Lower lobe of right lung (tissue), 2 donors: ENCODE results near the gene ZNF107. TPM values are rescaled to one million over a fixed set of nuclear protein-coding genes. Genes with fewer than 3 reads are reported as not detected.
"Not testable (repeated sequence)": the region's sequence is repeated elsewhere in the genome, so short reads cannot be mapped to it uniquely, and the experiment has no call there.

Experiments used
- ATAC-seq, 2 donors: fragments of 200-7000 bp; cut with Tn5 transposase; one replicate each; pipeline ENCODE4 v1.9.1; 2020 to 2022; ENCODE audit warnings: mild to moderate bottlenecking in 2 of 2, moderate library complexity in 2 of 2
- DNase-seq: peaks from one replicate; pipeline ENCODE4 v3.0.0-alpha.2; 2020
- H3K27ac ChIP-seq: fragments of 200-600 bp; one replicate; pipeline ENCODE4 v1.8.0; 2022
- H3K27me3 ChIP-seq: fragments of 200-600 bp; one replicate; pipeline ENCODE4 v1.8.0; 2022; ENCODE audit warnings: low read depth
- H3K36me3 ChIP-seq: fragments of 200-600 bp; one replicate; pipeline ENCODE4 v1.8.0; 2022; ENCODE audit warnings: mild to moderate bottlenecking
- H3K4me1 ChIP-seq: fragments of 200-600 bp; one replicate; pipeline ENCODE4 v1.8.0; 2022
- H3K4me3 ChIP-seq: fragments of 200-600 bp; one replicate; pipeline ENCODE4 v1.8.0; 2022; ENCODE audit warnings: mild to moderate bottlenecking
- H3K9me3 ChIP-seq: fragments of 200-600 bp; one replicate; pipeline ENCODE4 v1.8.0; 2022
- intact Hi-C: fragments of 100-400 bp; cut with DNase I; formaldehyde crosslinking; loops from one replicate; pipeline ENCODE4 v1.11.0; 2022
- total RNA-seq: library from RNA; stranded (reverse); fragmentation: NEBNext Ultra II Directional; extraction: Animal tissue kit (Norgen Biotek cat#: 25700); gene quantifications from one replicate; pipeline ENCODE4 v1.2.1, GENCODE V29; 2021
- TF ChIP-seq, protein P1 (sequence below): fragments of 200-600 bp; IDR thresholded peaks from one replicate; pipeline ENCODE4 v1.8.0; 2022; ENCODE audit warnings: antibody characterized with exemption, mild to moderate bottlenecking
- donor health status: DM: no; HTN: yes; CAD: no; lungs with severe emphysema.

ZNF107 gene
- total RNA-seq, 1 donor from 2014 or later = 4.3 TPM

DNA sequence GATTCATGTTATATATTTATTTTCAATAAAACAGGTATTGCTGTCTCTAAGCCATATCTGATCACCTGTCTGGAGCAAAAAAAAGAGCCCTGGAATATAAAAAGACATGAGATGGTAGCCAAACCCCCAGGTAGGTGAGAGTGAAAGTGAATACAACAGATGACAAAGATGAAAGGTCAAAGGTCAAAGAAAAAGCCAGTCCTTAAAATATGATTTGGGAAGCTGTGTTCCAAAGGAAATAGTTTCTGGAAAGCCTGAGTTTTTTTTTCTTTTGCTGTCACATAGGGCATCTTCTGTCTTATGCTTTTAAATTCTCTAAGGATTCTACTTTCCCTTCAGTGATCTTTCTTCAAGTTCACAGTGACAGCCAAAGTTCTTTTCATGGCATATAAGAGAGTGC is 25.9 kb downstream of the ZNF107 start:
- intact Hi-C loops = no loop called here
- no peak for ATAC-seq
- H3K4me3 ChIP-seq = no peak overlapping the region
- no peaks in the 10 kb centered on the region for H3K27me3 ChIP-seq
- H3K36me3 ChIP-seq = peaks cover 16% of the 10 kb centered on the region
- H3K27ac ChIP-seq = no peak overlapping the region
- TF ChIP-seq, protein P1, sequence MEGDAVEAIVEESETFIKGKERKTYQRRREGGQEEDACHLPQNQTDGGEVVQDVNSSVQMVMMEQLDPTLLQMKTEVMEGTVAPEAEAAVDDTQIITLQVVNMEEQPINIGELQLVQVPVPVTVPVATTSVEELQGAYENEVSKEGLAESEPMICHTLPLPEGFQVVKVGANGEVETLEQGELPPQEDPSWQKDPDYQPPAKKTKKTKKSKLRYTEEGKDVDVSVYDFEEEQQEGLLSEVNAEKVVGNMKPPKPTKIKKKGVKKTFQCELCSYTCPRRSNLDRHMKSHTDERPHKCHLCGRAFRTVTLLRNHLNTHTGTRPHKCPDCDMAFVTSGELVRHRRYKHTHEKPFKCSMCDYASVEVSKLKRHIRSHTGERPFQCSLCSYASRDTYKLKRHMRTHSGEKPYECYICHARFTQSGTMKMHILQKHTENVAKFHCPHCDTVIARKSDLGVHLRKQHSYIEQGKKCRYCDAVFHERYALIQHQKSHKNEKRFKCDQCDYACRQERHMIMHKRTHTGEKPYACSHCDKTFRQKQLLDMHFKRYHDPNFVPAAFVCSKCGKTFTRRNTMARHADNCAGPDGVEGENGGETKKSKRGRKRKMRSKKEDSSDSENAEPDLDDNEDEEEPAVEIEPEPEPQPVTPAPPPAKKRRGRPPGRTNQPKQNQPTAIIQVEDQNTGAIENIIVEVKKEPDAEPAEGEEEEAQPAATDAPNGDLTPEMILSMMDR = no peak
- H3K4me1 ChIP-seq = no peaks in the 10 kb centered on the region
- DNase-seq = no peak
- H3K9me3 ChIP-seq = peaks cover 10% of the 10 kb centered on the region

DNA sequence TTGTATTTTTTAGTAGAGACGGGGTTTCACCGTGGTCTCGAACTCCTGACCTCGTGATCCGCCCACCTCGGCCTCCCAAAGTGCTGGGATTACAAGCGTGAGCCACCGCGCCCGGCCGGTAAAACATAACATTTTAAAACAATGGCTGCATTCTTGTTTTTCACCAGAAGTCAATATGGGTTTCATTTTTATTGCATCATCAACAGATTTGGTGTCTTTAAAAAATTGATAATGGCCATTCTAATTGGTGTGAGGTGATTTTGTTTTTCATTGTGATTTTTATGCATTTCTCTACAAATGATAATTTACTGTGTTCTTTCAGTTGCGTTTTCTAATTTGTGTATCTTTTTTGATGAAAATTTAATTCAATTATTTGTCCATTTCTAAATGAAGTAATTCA is 31.9 kb downstream of the ZNF107 start:
- H3K9me3 ChIP-seq = peaks cover 34% of the 10 kb centered on the region
- intact Hi-C loops, H3K4me1 ChIP-seq, H3K27ac ChIP-seq, ATAC-seq, DNase-seq, H3K4me3 ChIP-seq, H3K27me3 ChIP-seq, H3K36me3 ChIP-seq: not testable (repeated sequence)

DNA sequence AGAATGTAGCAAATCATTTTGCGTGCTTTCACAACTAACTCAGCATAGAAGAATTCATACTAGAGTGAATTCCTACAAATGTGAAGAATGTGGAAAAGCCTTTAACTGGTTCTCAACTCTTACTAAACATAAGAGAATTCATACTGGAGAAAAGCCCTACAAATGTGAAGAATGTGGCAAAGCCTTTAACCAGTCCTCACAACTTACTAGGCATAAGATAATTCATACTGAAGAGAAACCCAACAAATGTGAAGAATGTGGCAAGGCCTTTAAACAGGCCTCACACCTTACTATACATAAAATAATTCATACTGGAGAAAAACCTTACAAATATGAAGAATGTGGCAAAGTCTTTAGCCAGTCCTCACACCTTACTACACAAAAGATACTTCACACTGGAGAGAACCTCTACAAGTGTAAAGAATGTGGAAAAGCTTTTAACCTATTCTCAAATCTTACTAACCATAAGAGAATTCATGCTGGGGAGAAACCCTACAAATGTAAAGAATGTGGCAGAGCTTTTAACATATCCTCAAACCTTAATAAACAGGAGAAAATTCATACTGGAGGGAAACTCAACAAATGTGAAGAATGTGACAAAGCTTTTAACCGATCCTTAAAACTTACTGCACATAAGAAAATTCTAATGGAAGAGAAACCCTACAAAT is 40.8 kb downstream of the ZNF107 start:
- no peak overlapping the region for H3K4me3 ChIP-seq
- no peak overlapping the region for H3K27ac ChIP-seq
- no peak for DNase-seq
- no peaks in the 10 kb centered on the region for H3K4me1 ChIP-seq
- no peaks in the 10 kb centered on the region for H3K36me3 ChIP-seq
- H3K9me3 ChIP-seq = peaks cover 96% of the 10 kb centered on the region
- intact Hi-C loops = no loop called here
- TF ChIP-seq, protein P1 = no peak
- no peaks in the 10 kb centered on the region for H3K27me3 ChIP-seq
- no peak for ATAC-seq

DNA sequence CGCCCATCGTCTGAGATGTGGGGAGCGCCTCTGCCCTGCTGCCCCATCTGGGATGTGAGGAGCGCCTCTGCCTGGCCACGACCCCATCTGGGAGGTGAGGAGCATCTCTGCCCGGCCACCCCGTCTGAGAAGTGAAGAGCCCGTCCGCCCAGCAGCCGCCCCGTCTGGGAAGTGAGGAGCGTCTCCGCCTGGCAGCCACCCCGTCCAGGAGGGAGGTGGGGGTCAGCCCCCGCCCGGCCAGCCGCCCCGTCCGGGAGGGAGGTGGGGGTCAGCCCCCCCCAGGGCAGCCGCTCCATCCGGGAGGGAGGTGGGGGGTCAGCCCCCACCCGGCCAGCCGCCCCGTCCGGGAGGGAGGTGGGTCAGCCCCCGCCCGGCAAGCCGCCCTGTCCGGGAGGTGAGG is 52.0 kb downstream of the ZNF107 start:
- H3K4me1 ChIP-seq, H3K27ac ChIP-seq, ATAC-seq, intact Hi-C loops, H3K36me3 ChIP-seq, H3K27me3 ChIP-seq, DNase-seq, H3K4me3 ChIP-seq: not testable (repeated sequence)
- H3K9me3 ChIP-seq = peaks cover 51% of the 10 kb centered on the region

- no peak for DNase-seq
- Histone ChIP-seq H3K27ac (no peak overlapping the region), H3K9me3 (peaks cover 13% of the 10 kb centered on the region), H3K4me1 (no peaks in the 10 kb centered on the region), H3K4me3 (no peak overlapping the region), H3K27me3 (no peaks in the 10 kb centered on the region), H3K36me3 (no peaks in the 10 kb centered on the region)
- no peak for ATAC-seq
- intact Hi-C loops = no loop called here
- TF ChIP-seq, protein P1 = no peak
Measured at GRCh38 chr7:64729089-64729848, 63.3 kb downstream of the ZNF107 start.

GRCh38 chr7:64733550-64734240 is 67.8 kb downstream of the ZNF107 start:
- no peaks in the 10 kb centered on the region for H3K27me3 ChIP-seq
- H3K9me3 ChIP-seq = peaks cover 13% of the 10 kb centered on the region
- intact Hi-C loops = no loop called here
- no peak overlapping the region for H3K27ac ChIP-seq
- no peaks in the 10 kb centered on the region for H3K36me3 ChIP-seq
- DNase-seq = no peak
- no peak for ATAC-seq
- H3K4me3 ChIP-seq = no peak overlapping the region
- TF ChIP-seq, protein P1 = no peak
- H3K4me1 ChIP-seq = no peaks in the 10 kb centered on the region
